Liver (tissue), 3 donors: ENCODE data around the gene PRIM1.

Experiments used
- RAD21 ChIP-seq, 2 donors: IDR thresholded peaks; 2 replicates each; pipeline ENCODE4 v1.6.1; 2016; ENCODE audit warnings: antibody characterized with exemption in 2 of 2, mild to moderate bottlenecking in 2 of 2
- SP1 ChIP-seq: IDR thresholded peaks from 2 replicates; pipeline ENCODE4 v1.6.1; 2018; ENCODE audit warnings: antibody characterized with exemption, mild to moderate bottlenecking
- TAF1 ChIP-seq: conservative IDR thresholded peaks from 2 replicates; pipeline ENCODE4 v1.6.1; 2016; ENCODE audit warnings: antibody characterized with exemption, mild to moderate bottlenecking
- YY1 ChIP-seq: IDR thresholded peaks from 2 replicates; pipeline ENCODE4 v1.6.1; 2016; ENCODE audit warnings: antibody characterized with exemption, mild to moderate bottlenecking
- TF ChIP-seq, protein P1 (sequence below): IDR thresholded peaks from 2 replicates; pipeline ENCODE4 v1.6.1; 2016; ENCODE audit warnings: antibody characterized with exemption, mild to moderate bottlenecking
- TF ChIP-seq, protein P2 (sequence below): fragments of 150-350 bp; IDR thresholded peaks from 2 replicates; pipeline ENCODE4 v1.5.1; 2017; ENCODE audit warnings: improper control_type of control experiment, low read depth, low read length; ENCODE audit not compliant: missing input control
- TF ChIP-seq, protein P3 (sequence below): IDR thresholded peaks from 2 replicates; pipeline ENCODE4 v1.6.1; 2016; ENCODE audit warnings: antibody characterized with exemption
- TF ChIP-seq, protein P4 (sequence below): IDR thresholded peaks from 2 replicates; pipeline ENCODE4 v1.6.1; 2016; ENCODE audit warnings: antibody characterized with exemption
- donor health status: healthy.
- donor health status: healthy.

DNA sequence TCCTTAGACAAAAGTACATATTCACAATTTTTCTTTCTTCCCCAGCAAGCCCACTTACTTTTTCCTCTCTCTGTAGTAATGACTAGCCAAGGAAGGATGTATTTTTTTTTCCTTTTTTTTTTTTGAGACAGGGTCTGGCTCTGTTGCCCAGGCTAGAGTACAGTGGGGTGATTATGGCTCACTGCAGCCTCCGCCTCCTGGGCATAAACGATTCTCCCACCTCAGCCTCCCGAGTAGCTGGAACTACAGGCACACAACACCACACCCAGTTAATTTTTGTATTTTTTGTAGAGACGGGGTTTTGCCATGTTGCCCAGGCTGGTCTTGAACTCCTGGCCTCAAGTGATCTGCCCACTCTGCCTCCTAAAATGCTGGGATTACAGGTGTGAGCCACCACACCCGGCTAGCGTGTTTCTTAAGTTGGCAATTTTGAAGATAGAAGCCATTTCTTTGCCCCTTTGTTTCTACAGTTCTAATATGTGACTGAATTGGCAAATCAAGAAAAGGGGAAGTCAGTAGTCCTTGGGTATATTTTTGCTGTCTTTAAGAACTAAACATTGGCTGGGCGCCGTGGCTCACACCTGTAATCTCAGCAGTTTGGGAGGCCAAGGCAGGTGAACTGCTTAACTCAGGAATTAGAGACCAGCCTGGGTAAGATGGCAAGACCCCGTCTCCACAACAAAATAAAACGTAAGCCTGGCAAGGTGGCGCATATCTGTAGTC, 23.8 kb downstream of the PRIM1 start:
- TF ChIP-seq, protein P1, sequence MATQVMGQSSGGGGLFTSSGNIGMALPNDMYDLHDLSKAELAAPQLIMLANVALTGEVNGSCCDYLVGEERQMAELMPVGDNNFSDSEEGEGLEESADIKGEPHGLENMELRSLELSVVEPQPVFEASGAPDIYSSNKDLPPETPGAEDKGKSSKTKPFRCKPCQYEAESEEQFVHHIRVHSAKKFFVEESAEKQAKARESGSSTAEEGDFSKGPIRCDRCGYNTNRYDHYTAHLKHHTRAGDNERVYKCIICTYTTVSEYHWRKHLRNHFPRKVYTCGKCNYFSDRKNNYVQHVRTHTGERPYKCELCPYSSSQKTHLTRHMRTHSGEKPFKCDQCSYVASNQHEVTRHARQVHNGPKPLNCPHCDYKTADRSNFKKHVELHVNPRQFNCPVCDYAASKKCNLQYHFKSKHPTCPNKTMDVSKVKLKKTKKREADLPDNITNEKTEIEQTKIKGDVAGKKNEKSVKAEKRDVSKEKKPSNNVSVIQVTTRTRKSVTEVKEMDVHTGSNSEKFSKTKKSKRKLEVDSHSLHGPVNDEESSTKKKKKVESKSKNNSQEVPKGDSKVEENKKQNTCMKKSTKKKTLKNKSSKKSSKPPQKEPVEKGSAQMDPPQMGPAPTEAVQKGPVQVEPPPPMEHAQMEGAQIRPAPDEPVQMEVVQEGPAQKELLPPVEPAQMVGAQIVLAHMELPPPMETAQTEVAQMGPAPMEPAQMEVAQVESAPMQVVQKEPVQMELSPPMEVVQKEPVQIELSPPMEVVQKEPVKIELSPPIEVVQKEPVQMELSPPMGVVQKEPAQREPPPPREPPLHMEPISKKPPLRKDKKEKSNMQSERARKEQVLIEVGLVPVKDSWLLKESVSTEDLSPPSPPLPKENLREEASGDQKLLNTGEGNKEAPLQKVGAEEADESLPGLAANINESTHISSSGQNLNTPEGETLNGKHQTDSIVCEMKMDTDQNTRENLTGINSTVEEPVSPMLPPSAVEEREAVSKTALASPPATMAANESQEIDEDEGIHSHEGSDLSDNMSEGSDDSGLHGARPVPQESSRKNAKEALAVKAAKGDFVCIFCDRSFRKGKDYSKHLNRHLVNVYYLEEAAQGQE = no peak
- TF ChIP-seq, protein P2, sequence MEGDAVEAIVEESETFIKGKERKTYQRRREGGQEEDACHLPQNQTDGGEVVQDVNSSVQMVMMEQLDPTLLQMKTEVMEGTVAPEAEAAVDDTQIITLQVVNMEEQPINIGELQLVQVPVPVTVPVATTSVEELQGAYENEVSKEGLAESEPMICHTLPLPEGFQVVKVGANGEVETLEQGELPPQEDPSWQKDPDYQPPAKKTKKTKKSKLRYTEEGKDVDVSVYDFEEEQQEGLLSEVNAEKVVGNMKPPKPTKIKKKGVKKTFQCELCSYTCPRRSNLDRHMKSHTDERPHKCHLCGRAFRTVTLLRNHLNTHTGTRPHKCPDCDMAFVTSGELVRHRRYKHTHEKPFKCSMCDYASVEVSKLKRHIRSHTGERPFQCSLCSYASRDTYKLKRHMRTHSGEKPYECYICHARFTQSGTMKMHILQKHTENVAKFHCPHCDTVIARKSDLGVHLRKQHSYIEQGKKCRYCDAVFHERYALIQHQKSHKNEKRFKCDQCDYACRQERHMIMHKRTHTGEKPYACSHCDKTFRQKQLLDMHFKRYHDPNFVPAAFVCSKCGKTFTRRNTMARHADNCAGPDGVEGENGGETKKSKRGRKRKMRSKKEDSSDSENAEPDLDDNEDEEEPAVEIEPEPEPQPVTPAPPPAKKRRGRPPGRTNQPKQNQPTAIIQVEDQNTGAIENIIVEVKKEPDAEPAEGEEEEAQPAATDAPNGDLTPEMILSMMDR = no peak
- TF ChIP-seq RAD21 (IDR thresholded peaks at IDR 0.05) = no peak
- TF ChIP-seq, protein P3, sequence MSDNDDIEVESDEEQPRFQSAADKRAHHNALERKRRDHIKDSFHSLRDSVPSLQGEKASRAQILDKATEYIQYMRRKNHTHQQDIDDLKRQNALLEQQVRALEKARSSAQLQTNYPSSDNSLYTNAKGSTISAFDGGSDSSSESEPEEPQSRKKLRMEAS = no peak
- no peak for TF ChIP-seq TAF1
- no peak for TF ChIP-seq SP1
- TF ChIP-seq, protein P4, sequence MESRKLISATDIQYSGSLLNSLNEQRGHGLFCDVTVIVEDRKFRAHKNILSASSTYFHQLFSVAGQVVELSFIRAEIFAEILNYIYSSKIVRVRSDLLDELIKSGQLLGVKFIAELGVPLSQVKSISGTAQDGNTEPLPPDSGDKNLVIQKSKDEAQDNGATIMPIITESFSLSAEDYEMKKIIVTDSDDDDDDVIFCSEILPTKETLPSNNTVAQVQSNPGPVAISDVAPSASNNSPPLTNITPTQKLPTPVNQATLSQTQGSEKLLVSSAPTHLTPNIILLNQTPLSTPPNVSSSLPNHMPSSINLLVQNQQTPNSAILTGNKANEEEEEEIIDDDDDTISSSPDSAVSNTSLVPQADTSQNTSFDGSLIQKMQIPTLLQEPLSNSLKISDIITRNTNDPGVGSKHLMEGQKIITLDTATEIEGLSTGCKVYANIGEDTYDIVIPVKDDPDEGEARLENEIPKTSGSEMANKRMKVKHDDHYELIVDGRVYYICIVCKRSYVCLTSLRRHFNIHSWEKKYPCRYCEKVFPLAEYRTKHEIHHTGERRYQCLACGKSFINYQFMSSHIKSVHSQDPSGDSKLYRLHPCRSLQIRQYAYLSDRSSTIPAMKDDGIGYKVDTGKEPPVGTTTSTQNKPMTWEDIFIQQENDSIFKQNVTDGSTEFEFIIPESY = no peak
- no peak for TF ChIP-seq YY1
